Ovary (tissue), 3 donors: ENCODE data around the gene PRKCD.

Source experiments
- CTCF ChIP-seq, 3 donors: fragments of 450-650 bp in 2 of 3; fragments of 200-600 bp in 1 of 3; IDR thresholded peaks; one replicate each; pipeline versions ENCODE4 v1.5.1 to v1.8.0; 2016 to 2022; ENCODE audit warnings: antibody characterized with exemption in 3 of 3, mild to moderate bottlenecking in 1 of 3
- EP300 ChIP-seq: sonication (generic); formaldehyde crosslinking; IDR thresholded peaks from one replicate; pipeline ENCODE4 v1.6.1; 2017; ENCODE audit warnings: antibody characterized with exemption
- POLR2A ChIP-seq: fragments of 450-650 bp; IDR thresholded peaks from one replicate; pipeline ENCODE4 v1.6.1; 2017; ENCODE audit warnings: antibody characterized with exemption, mild to moderate bottlenecking, moderate library complexity
- donor health status: DM: no; HTN: no; CAD: no.

- no peak for TF ChIP-seq CTCF (IDR thresholded peaks at IDR 0.05)
- TF ChIP-seq POLR2A, result no peak
- no peak for TF ChIP-seq EP300
Observed at GRCh38 chr3:53122933-53123305, 38.1 kb upstream of the PRKCD start.
